Measurements from ENCODE around the gene GRPR.
"Not testable (repeated sequence)": the region's sequence is repeated elsewhere in the genome, so short reads cannot be mapped to it uniquely, and the experiment has no call there.

DNA sequence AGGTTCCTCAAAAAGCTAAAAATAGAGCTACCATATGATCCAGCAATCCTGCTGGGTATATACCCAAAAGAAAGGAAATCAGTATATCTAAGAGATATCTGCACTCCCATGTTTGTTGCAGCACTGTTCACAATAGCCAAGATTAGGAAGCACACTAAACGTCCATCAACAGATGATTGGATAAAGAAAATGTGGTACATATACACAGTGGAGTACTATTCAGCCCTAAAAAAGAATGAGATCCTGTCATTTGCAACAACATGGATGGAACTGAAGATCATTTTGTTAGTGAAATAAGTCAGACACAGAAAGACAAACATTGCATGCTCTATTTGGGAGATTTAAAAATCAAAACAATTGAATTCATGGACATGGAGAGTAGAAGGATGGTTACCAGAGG is 21.7 kb downstream of the GRPR start:
- TF ChIP-seq, protein P1, sequence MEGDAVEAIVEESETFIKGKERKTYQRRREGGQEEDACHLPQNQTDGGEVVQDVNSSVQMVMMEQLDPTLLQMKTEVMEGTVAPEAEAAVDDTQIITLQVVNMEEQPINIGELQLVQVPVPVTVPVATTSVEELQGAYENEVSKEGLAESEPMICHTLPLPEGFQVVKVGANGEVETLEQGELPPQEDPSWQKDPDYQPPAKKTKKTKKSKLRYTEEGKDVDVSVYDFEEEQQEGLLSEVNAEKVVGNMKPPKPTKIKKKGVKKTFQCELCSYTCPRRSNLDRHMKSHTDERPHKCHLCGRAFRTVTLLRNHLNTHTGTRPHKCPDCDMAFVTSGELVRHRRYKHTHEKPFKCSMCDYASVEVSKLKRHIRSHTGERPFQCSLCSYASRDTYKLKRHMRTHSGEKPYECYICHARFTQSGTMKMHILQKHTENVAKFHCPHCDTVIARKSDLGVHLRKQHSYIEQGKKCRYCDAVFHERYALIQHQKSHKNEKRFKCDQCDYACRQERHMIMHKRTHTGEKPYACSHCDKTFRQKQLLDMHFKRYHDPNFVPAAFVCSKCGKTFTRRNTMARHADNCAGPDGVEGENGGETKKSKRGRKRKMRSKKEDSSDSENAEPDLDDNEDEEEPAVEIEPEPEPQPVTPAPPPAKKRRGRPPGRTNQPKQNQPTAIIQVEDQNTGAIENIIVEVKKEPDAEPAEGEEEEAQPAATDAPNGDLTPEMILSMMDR (conservative IDR thresholded peaks at IDR 0.05), result not testable (repeated sequence)
- not testable (repeated sequence) for TF ChIP-seq ZFX (IDR thresholded peaks at IDR 0.05)

Measured in C4-2B (cell line).